Hepatocyte (in vitro differentiated cells): ENCODE measurements around the gene ATG16L1. TPM values are rescaled to one million over a fixed set of nuclear protein-coding genes. Genes with fewer than 3 reads are reported as not detected.
"Not testable (repeated sequence)": the region's sequence is repeated elsewhere in the genome, so short reads cannot be mapped to it uniquely, and the experiment has no call there.

ENCODE experiments used
- DNase-seq: peaks from one replicate; pipeline ENCODE4 v3.0.0-alpha.2; 2016; ENCODE audit warnings: low spot score
- H2AFZ ChIP-seq: fragments of 200-600 bp; sonication (generic); 2 replicates; pipeline ENCODE4 v1.6.0; 2016; ENCODE audit warnings: antibody characterized with exemption, mild to moderate bottlenecking
- H3K27ac ChIP-seq: fragments of 200-600 bp; sonication (generic); 2 replicates; pipeline ENCODE4 v1.5.1; 2016; ENCODE audit warnings: mild to moderate bottlenecking
- H3K27me3 ChIP-seq: fragments of 200-600 bp; sonication (generic); 2 replicates; pipeline ENCODE4 v1.6.1; 2016
- H3K36me3 ChIP-seq: fragments of 200-600 bp; sonication (generic); replicated peaks from 2 replicates; pipeline ENCODE4 v1.5.1; 2016; ENCODE audit warnings: low read depth; ENCODE audit not compliant: insufficient read depth
- H3K4me1 ChIP-seq: fragments of 200-600 bp; sonication (generic); 2 replicates; pipeline ENCODE4 v1.5.1; 2016; ENCODE audit warnings: mild to moderate bottlenecking, moderate library complexity; ENCODE audit not compliant: insufficient read depth
- H3K4me2 ChIP-seq: fragments of 200-600 bp; sonication (generic); 2 replicates; pipeline ENCODE4 v1.6.0; 2016
- H3K4me3 ChIP-seq: fragments of 200-600 bp; sonication (generic); 2 replicates; pipeline ENCODE4 v1.5.1; 2016; ENCODE audit warnings: mild to moderate bottlenecking
- H3K79me2 ChIP-seq: fragments of 200-600 bp; sonication (generic); 2 replicates; pipeline ENCODE4 v1.6.0; 2017; ENCODE audit warnings: mild to moderate bottlenecking
- H3K9me2 ChIP-seq: fragments of 200-600 bp; sonication (generic); replicated peaks from 2 replicates; pipeline ENCODE4 v1.6.0; 2017; ENCODE audit warnings: mild to moderate bottlenecking; ENCODE audit not compliant: insufficient read depth
- H3K9me3 ChIP-seq: fragments of 200-600 bp; sonication (generic); 2 replicates; pipeline ENCODE4 v1.5.1; 2016; ENCODE audit warnings: low read depth, mild to moderate bottlenecking
- H4K20me1 ChIP-seq: fragments of 200-600 bp; sonication (generic); 2 replicates; pipeline ENCODE4 v1.6.0; 2016; ENCODE audit warnings: mild to moderate bottlenecking; ENCODE audit not compliant: insufficient read depth, poor library complexity, severe bottlenecking
- CTCF ChIP-seq: fragments of 200-600 bp; sonication (generic); IDR thresholded peaks from 2 replicates; pipeline ENCODE4 v1.5.1; 2016; ENCODE audit warnings: antibody characterized with exemption, mild to moderate bottlenecking; ENCODE audit not compliant: poor library complexity
- EZH2 ChIP-seq: fragments of 200-600 bp; sonication (generic); IDR thresholded peaks from 2 replicates; pipeline ENCODE4 v1.6.1; 2016; ENCODE audit warnings: antibody characterized with exemption, mild to moderate bottlenecking, borderline replicate concordance
- EZH2phosphoT487 ChIP-seq: fragments of 200-600 bp; sonication (generic); IDR thresholded peaks from one replicate; pipeline ENCODE4 v1.6.1; 2018; ENCODE audit warnings: antibody characterized with exemption, mild to moderate bottlenecking, low read depth, moderate library complexity; ENCODE audit not compliant: unreplicated experiment, severe bottlenecking
- WGBS: methylation state at CpG from one replicate; pipeline ENCODE4 v1.1.6; 2016; ENCODE audit warnings: low lambda C conversion rate; ENCODE audit errors: missing lambda C conversion rate; 5-methylcytosine and 5-hydroxymethylcytosine counted together
- polyA plus RNA-seq: library from polyadenylated mRNA; unstranded; fragments of >200 nt; fragmentation: Nextera tagmentation; extraction: Ambion mirVana; gene quantifications from 2 replicates; pipeline ENCODE4 v1.2.1, GENCODE V29; 2016
- total RNA-seq: library from RNA; depleted of rRNA; stranded (reverse); fragments of >200 nt; gene quantifications from 2 replicates; pipeline ENCODE4 v1.2.3, GENCODE V29; 2014

ATG16L1 gene
- total and polyA plus RNA-seq, 2 experiments from 2014 or later, result 15.7 to 28.2 TPM

DNA sequence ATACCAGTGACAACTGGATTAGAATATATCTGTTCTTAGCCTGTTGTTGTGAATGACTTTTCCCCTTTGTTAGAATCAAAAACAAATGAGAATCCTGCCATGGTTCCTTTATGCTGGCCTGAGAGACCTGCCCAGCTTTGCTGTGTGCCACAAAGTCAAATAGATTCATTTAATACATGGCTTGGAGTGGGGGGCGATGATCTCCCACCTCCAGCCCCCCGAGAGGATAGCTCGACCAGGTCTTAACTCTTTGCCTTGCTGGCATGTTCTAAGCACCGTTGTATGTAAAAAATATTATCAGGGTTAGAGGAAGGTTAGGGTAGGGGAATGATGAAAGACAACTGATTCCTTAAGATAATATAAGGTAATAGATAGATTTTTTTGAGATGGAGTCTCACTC, 80.7 kb downstream of the ATG16L1 start:
- Histone ChIP-seq H3K4me3 (no peak overlapping the region), H3K79me2 (no peaks in the 10 kb centered on the region), H3K36me3 (no peaks in the 10 kb centered on the region), H3K27ac (no peak overlapping the region), H4K20me1 (no peaks in the 10 kb centered on the region), H3K9me2 (no peaks in the 10 kb centered on the region), H3K4me2 (no peak overlapping the region), H3K9me3 (no peaks in the 10 kb centered on the region), H2AFZ (no peak overlapping the region), H3K27me3 (no peaks in the 10 kb centered on the region), H3K4me1 (no peaks in the 10 kb centered on the region)
- TF ChIP-seq CTCF (no peak), EZH2 (no peak), EZH2phosphoT487 (no peak)
- no peak for DNase-seq
- WGBS, result 95% methylated on average over 4 of the region's 4 CpGs

- Histone ChIP-seq H3K9me3 (no peaks in the 10 kb centered on the region), H3K36me3 (no peaks in the 10 kb centered on the region), H4K20me1 (no peaks in the 10 kb centered on the region), H3K27ac (no peak overlapping the region), H2AFZ (no peak overlapping the region), H3K27me3 (no peaks in the 10 kb centered on the region), H3K4me1 (no peaks in the 10 kb centered on the region), H3K9me2 (no peaks in the 10 kb centered on the region), H3K4me2 (no peak overlapping the region), H3K4me3 (no peak overlapping the region), H3K79me2 (no peaks in the 10 kb centered on the region)
- no peak for DNase-seq
- no peak for TF ChIP-seq EZH2
- TF ChIP-seq EZH2phosphoT487, result no peak
- no peak for TF ChIP-seq CTCF
- WGBS, result 94% methylated on average over 11 of the region's 11 CpGs
Observed at GRCh38 chr2:233334915-233335314, 83.4 kb downstream of the ATG16L1 start.

- not testable (repeated sequence) for H3K27ac ChIP-seq, DNase-seq, H2AFZ ChIP-seq, H4K20me1 ChIP-seq, H3K27me3 ChIP-seq, H3K9me2 ChIP-seq, H3K36me3 ChIP-seq, H3K4me2 ChIP-seq, H3K4me1 ChIP-seq, H3K9me3 ChIP-seq, H3K4me3 ChIP-seq, H3K79me2 ChIP-seq
- WGBS, result 96% methylated on average over 13 of the region's 13 CpGs
Observed at GRCh38 chr2:233336091-233336490, 84.6 kb downstream of the ATG16L1 start.

- Histone ChIP-seq H3K4me3 (no peak overlapping the region), H2AFZ (no peak overlapping the region), H4K20me1 (no peaks in the 10 kb centered on the region), H3K9me3 (no peaks in the 10 kb centered on the region), H3K9me2 (no peaks in the 10 kb centered on the region), H3K79me2 (no peaks in the 10 kb centered on the region), H3K4me2 (no peak overlapping the region), H3K36me3 (no peaks in the 10 kb centered on the region), H3K4me1 (no peaks in the 10 kb centered on the region), H3K27ac (no peak overlapping the region), H3K27me3 (no peaks in the 10 kb centered on the region)
- no peak for DNase-seq
- 81% methylated on average over 5 of the region's 5 CpGs for WGBS
- TF ChIP-seq EZH2phosphoT487, result no peak
- no peak for TF ChIP-seq CTCF
- TF ChIP-seq EZH2, result no peak
Observed at GRCh38 chr2:233336541-233336940, 85.1 kb downstream of the ATG16L1 start.
